GM19193 (cell line): ENCODE measurements around the gene PHACTR3.

Experiments used
- POLR2A ChIP-seq: IDR thresholded peaks from 4 replicates; pipeline ENCODE4 v1.6.1; 2011; ENCODE audit not compliant: insufficient read depth, insufficient read length; ENCODE audit errors: extremely low read depth

The PHACTR3 gene

DNA sequence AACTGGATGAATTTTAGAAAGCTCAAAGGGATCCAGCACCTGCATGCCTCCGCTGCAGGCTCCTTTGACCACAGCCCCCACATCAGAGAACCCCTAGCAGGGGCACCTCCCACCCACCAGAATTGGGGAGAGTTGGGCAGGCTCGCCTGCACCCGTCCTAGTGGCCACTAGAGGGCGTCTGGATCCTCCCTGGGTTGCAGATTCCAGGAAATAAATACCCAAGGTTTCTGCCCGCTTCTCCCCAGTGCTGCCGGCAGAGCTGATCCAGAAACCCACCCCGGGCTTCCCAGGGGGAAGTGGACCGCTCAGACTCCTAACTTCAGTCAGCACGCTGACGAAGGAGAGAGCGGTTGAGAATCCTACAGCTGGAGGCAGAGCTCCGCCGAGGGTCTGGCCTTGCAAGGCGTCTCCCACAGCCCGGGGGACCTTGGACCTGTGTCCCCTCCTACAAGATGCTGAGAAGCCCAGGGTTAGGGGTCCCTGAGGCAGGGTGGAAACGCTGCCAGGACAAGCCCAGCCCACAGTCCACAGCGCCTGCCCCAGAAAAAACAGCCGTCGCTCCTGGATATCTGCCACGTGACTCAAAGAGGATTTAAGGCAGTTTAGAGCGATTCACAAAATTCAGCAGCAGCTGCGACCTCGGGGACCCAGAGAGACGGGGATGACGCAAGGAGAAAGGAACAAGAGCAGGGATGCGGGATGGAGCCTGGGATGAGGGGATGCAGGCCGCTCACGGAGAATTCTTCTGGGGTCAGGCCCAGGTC, 32.6 kb upstream of the PHACTR3 start:
- TF ChIP-seq POLR2A = no peak

DNA sequence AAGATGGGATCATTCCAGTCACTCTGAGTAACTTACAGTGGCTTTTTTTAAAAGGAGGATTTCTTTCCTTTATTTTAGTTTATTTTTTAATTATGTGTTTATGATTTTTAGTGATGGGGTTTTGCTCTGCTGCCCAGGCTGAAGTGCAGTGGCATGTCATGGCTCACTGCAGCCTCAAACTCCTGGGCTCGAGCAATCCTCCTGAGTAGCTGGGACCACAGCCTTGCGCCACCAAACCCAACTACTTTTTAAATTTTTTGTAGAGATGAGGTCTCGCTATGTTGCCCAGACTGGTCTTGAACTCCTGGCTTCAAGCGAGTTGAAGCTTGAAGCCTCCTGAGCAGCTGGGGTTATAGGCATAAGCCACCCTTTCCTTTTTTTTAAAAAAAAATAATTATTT, 31.8 kb upstream of the PHACTR3 start:
- no peak for TF ChIP-seq POLR2A

DNA sequence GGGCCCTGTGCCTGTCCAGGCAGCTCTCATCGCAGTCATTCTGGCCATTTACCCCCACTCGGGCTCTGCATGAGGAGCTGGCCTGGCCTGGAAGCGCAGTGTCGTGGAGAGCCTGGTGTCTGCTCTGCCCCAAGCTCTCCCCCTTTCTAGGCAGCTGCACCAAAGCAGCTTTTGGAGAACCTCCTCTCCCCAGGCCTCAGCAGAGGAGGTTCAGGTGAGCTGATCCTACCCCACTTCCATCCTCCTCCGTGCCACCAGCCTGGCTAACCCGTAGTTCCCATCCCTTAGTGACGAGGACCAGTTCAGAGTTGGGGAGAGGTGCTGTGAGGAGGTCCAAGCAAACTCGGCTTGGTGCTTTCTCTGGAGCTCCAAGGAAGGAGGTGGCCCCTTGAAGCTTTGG, 30.5 kb upstream of the PHACTR3 start:
- no peak for TF ChIP-seq POLR2A

DNA sequence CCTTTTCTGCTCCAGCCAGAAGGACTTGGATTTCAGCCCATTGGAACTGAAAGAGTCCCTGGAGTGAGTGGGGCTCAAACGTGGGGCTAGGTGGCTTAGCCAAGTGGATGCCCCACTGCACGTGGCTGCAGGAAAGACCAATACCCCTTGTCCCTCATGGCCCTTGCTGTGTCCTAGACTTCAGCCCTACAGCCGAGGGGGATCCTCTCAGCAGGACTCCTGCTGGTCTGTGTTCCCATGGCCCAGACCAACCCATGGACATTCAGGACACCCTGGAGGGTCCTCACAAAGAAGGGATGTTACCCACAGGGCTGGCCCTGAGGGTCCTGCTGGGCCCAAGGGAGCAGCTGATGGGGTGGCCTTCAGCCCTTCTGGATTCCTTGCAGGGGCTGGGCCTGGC, 30.0 kb upstream of the PHACTR3 start:
- no peak for TF ChIP-seq POLR2A

DNA sequence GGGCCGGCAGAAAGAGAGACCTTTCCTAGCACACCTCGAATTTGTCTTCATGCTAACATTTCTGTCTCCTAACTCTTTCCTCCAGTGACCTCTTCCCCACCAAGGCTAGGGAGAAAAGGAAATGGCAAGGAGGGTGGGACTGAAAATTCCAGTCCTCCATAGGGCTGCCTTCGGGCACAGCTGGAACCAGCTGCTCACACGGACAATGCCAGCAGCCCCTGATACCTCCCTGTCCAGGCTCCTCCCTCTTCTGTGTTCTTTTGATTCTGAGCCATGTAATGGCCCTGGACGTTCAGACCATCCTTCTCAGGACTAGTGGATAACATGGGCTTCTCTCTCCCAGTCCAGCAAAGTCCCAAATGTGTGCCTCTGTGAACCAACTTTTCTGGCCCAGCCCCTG, 29.1 kb upstream of the PHACTR3 start:
- TF ChIP-seq POLR2A = no peak

DNA sequence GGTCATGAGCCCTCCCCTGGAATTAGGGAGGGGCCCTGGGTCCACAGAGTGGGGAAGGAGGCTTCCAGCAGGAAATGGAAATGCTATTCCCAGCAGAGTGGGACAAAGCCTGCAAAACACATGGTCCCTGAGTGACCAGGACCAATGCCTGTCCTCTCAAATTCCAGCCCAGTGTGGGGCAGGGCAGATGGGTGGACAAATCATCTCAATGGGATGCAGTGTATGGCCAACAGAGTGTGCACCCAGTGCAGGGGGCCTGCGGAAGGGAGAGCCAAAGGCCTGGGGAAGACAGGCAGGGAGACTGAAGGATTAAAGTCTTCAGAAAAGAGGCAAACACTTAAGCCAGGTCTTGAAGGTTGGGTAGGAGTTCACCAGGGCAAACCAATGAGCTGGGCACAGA, 28.7 kb upstream of the PHACTR3 start:
- TF ChIP-seq POLR2A = no peak

DNA sequence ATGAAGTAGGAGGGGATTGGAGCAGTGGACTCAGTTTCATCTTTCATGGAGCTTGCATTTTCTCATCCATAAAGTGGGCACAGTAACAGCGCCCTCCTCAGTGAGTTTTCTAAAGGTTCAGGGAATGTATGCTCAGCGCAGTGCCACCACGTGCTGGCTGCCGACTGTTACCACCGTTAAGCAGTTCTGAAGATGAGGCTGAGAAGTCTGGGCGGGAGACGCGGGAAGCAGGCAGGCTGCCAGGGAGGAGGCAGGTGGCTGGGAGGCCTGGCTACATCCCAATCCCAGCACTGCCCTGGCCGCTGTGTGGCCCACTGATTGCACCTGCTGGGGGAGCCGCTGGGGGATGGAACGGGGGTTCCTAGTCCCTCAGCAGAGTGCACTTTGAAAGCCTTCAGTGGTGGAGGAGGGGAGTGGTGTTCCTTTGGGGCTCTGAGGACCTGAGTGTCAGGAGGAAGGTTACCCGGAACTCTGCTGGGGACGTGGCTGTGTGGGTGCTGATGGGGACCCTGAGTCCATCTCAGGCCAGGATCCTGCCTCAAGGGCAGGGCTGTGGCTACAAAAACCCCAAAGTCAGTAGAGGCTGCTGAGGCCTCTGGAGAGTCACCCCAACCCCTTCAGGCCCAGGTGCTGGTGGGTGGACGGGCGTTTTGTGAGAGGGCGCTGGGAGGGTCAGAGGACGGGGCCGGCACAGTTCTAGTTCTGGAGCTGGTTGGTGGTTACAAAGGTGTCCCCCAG, 28.0 kb upstream of the PHACTR3 start:
- no peak for TF ChIP-seq POLR2A

DNA sequence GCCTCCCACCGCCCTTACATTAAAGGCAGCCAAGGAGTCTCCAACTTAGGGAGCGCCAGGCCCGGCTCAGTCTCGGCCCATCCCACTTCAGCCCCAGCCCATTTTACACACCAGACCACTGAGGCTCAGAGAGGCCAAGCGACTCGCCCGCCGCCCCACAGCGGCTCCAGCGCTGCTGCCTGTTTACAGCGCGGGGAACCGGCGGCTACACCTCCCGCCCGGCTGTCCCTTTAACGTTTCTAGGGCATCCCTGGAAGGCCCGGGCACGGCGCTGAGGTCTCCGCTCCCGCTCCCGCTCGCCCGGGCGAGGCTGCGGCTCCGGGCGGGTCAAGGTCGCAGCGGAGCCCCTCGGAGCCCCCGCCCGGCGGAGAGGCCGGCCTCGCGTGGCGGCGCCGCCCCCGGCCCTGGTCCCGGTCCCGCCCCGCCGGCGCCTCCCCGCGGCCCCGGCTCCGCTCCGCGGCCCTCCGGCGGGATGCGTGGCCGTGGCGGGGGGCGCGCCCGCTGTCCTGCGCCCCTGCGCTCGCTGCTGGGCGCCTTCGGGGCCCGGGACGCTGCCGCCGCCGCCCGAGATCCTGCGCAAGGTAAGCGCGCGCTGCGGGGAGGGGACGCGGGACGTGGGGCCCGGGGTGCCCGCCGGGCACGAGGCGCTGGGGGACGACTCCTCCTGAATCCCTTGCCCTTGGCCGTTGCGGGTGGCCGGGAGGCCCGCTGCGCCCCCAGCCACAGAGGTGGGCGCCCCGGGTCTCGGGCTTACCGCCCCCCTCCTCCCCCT, 27.1 kb upstream of the PHACTR3 start:
- TF ChIP-seq POLR2A = no peak

DNA sequence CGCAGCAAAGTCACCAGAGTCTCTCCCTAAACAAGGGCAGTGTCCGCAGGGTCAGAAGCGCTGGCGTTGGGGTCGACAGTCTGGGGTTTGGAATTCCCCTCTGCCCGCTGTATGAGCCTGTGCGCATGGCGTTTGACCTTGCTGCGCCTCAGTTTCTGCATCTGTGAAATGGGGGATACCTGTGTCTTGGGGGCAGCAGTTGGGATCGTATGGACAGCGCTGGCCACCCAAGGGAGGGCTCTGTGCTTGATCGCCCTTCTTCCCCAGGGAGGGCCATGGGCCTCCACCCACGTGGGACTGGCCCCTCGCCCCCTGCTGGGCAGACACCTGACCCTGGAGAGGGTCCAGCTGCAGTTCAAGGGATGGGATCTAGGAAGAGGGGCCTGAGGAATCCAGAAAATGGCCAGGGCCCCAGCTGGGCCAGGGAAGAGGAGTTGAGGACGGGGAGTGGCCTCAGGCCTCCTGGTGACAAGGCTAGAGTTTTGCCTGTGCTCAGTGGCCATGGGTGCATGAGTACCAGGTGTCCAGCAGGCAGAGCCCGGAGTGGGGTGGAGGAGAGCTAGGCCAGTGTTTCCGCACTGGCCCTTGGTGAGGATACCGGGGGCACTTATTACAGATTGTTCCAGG, 26.4 kb upstream of the PHACTR3 start:
- no peak for TF ChIP-seq POLR2A

DNA sequence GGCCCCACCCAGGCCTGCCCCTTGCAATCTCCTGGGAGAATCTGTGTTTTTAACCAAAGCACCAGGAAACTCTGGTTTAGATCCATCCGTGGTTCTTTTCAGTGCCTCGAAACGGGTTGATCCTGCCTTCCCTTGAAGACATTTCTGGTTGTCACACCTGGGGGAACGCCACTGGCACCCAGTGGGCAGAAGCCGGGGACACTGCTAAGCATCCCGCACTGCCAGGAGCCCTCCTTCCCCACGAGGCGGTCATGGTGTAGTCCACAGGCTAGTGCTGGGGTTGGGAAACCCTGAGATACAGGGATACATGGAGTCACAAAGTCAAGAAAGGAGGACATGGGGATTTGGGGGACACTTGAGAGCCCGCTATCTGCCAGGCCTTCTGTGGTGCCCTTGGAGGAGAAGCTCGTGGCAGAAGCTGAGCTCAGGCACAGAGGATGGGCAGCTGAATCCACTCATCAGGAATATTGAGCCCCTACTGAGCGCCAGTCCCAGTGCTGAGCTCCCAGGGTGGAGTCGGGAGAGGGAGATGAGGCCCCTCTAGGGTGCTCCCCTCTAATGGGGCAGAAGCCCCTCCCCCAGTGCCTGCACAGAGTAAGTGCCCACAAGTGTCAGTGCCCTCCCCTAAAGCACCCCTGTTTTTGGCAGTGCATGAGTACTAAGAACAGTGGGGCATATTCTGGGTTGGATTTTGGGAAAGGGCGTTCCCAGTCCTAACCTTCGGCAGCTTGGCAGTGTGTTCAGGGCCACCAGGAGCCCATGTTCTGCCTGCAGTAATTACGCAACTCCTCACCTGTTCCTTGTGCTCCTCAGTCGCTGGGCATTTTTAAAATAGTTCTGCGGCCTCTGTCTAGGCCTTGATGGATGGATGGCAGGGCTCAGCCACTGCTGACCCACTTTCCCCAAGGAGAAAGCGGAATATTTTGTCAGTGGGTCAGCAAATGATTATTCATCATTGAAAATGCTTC, 25.6 kb upstream of the PHACTR3 start:
- TF ChIP-seq POLR2A = no peak

DNA sequence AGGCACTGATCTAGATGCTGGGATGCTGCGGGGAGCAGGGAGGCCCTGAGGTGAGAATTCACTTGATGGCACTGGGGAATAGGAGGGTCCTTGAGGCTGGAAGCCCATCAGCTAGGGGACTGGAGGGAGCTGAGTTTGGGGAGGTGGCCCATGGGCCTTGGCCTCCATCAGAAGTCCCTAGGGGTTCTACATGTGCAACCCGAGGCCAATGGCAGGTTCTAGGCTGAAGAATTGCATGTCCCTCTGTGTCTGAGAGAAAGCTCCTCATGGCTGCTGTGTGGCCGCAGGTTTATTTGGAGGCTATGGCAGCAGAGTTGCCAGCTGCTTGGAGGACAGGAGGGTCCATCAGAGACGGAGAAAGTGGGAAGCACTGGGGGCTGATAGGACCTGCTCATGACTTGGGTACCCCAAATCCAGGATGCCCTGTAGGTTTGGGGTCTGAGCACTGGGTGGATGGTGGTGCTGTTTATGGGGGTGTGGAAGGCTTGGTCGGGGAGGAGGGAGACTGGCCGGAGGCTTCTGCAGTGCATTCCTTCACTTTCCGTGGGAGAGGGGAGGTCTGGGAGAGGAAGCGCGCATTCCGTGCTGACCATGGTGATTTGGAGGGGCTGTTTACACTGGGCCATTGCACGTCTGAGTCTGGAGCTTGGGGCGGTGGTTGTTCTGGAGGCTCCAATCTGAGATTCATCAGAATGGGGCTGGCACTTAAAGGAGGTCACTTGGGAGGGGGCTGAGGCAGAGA, 24.8 kb upstream of the PHACTR3 start:
- TF ChIP-seq POLR2A = no peak

DNA sequence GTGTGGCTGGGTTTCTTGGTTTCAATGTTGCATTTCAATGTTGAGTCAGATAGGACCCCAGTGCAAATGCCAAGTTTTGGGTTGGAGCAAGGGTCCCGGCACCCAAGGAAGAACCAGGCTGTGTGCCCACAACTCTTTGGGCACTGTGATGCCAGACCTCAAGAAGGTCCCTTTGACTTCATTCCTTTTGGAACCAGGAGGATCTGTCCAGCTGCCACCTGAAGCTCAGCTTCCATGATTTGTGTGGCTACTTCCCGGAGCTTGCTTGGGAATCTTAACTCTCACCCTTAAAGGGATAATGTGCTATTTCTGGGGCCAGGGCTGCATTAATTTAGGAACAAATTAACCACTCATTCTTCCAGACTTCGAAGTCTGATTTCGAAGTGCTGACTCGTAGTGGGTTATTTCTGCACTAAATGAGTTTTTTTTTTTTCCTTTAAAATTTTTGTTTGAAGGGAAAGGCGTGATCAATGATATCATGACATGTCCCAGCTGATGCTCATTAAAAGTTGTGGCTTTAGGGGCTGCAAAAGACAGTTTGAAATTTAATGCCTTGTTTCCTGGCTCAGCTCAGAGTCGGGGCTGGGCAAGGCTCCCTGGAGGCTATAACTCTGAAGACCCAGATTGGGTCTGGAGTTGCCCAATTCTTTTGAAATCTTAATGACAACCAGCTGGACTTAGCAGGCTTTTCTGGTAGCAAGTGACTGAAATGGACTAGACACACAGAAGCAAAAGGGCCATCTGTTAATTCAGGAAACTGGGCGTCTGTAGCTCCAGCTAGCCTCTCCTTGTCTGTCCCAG, 24.0 kb upstream of the PHACTR3 start:
- TF ChIP-seq POLR2A = no peak

DNA sequence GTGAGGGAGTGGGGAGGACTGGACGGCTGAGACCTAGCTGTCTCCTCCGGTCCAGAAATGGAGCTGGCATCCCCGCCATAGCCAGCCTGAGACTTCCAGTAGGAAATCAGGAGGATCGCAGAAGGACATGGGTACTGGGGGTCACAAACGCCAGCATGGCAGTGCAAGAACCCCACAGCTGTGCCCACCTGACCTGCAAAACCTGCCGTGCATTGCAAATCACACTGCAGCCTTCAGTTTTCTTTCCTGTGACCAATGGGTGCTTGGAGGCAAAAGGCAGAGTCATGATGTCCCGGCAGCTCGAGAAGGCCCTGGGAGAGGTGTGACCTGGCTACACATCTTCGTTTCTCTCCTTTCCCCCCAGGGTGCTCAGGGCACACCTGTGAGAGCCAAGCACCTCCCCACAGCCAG, 23.3 kb upstream of the PHACTR3 start:
- TF ChIP-seq POLR2A = no peak
